ENCODE measurements around the gene FANK1. TPM values are rescaled to one million over a fixed set of nuclear protein-coding genes. Genes with fewer than 3 reads are reported as not detected.

Gene FANK1
- total and polyA plus RNA-seq, 2 experiments from 2014 or later, result 2.9 to 6.0 TPM

DNA sequence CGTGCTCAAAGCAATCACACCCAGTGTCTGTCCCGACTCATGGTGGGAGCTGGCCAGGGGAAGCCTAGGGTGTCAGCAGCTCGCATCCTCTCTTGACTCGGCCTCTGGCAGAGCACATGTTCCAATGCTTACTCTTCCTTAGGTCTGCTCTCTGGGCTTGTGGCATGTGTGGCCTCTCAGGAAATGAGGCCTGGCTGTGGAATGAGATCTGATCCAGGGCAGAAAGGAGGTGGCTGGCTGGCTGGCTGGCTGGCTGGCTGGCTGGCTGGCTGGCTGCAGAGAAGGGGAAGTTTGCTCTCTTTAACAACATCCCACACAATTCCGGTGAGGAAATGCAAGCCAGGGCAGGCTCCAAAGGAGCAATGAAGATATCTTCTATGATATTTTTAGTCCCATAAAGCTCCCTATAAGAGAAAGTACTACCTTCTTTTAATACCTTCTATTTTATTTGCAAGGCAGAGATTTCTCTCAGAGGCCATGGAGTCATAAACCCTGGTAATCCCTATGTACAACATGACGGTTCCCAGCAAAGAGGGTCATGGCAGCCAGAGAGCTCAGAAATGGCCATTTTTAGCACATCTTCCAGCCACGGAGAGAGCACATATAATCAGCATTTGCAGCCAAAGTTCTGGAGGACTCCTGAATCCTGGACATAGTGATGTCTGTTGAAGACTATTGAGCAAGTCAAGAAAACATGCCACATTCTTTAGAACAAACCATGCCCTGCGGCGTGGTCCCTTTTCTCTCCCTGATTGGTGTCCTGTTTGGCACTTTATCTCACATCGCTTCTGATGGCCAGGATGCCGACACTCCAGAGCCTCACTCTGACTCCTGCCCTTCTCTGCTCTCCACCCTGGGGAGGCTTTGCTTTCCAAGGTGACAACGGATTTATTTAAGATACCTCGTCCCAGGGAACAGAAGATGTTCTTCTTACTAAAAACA lies 153.7 kb downstream of the FANK1 start:
- no peaks in the 10 kb centered on the region for H3K9me3 ChIP-seq (ENCODE audit: low read depth)
- no peaks in the 10 kb centered on the region for H3K4me1 ChIP-seq (ENCODE audit: insufficient read depth)
- no peak overlapping the region for H3K27ac ChIP-seq
- WGBS (ENCODE audit: low lambda C conversion rate, missing lambda C conversion rate), result 74% methylated on average over 13 of the region's 13 CpGs
- no peaks in the 10 kb centered on the region for H3K79me2 ChIP-seq
- no peak overlapping the region for H3K4me3 ChIP-seq
- TF ChIP-seq EZH2 (IDR thresholded peaks at IDR 0.05; ENCODE audit: borderline replicate concordance) (no peak), EZH2phosphoT487 (IDR thresholded peaks at IDR 0.05; ENCODE audit: low read depth, severe bottlenecking, unreplicated experiment) (no peak)
- TF ChIP-seq, protein P1, sequence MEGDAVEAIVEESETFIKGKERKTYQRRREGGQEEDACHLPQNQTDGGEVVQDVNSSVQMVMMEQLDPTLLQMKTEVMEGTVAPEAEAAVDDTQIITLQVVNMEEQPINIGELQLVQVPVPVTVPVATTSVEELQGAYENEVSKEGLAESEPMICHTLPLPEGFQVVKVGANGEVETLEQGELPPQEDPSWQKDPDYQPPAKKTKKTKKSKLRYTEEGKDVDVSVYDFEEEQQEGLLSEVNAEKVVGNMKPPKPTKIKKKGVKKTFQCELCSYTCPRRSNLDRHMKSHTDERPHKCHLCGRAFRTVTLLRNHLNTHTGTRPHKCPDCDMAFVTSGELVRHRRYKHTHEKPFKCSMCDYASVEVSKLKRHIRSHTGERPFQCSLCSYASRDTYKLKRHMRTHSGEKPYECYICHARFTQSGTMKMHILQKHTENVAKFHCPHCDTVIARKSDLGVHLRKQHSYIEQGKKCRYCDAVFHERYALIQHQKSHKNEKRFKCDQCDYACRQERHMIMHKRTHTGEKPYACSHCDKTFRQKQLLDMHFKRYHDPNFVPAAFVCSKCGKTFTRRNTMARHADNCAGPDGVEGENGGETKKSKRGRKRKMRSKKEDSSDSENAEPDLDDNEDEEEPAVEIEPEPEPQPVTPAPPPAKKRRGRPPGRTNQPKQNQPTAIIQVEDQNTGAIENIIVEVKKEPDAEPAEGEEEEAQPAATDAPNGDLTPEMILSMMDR (IDR thresholded peaks at IDR 0.05; ENCODE audit: poor library complexity), result no peak
- no peak for DNase-seq (ENCODE audit: low spot score)
- no peaks in the 10 kb centered on the region for H3K27me3 ChIP-seq
- no peaks in the 10 kb centered on the region for H3K36me3 ChIP-seq (replicated peaks; ENCODE audit: insufficient read depth, low read depth)
- no peaks in the 10 kb centered on the region for H3K9me2 ChIP-seq (replicated peaks; ENCODE audit: insufficient read depth)
- H4K20me1 ChIP-seq (ENCODE audit: insufficient read depth, poor library complexity, severe bottlenecking), result no peaks in the 10 kb centered on the region
- H2AFZ ChIP-seq, result no peak overlapping the region
- no peak overlapping the region for H3K4me2 ChIP-seq

DNA sequence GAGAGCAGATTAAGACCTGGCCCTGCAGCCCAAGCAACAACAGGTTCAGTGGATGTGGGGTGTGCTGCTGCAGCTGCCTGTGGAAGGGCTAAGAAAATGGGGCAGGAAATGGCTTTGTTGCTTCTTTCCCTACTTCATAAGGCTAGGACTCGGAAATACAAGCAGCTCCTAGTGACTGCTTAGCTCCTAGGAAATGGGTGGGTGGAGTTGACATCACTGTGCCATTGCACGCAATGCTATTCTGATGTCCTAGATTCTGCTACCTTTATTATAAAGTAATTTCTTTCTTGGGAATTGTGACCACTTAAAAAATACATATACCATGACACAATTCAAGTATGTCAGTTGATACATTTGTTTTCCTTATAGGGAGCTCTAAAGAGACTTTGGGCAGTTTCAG lies 155.8 kb downstream of the FANK1 start:
- H2AFZ ChIP-seq, result no peak overlapping the region
- H3K4me3 ChIP-seq, result no peak overlapping the region
- no peaks in the 10 kb centered on the region for H3K36me3 ChIP-seq (replicated peaks; ENCODE audit: insufficient read depth, low read depth)
- no peak for DNase-seq (ENCODE audit: low spot score)
- H4K20me1 ChIP-seq (ENCODE audit: insufficient read depth, poor library complexity, severe bottlenecking), result no peaks in the 10 kb centered on the region
- H3K4me2 ChIP-seq, result no peak overlapping the region
- no peaks in the 10 kb centered on the region for H3K4me1 ChIP-seq (ENCODE audit: insufficient read depth)
- no peak overlapping the region for H3K27ac ChIP-seq
- H3K27me3 ChIP-seq, result no peaks in the 10 kb centered on the region
- whole genome bisulfite sequencing (ENCODE audit: low lambda C conversion rate, missing lambda C conversion rate), result 86% methylated on average over 2 of the region's 2 CpGs
- TF ChIP-seq, protein P1 (IDR thresholded peaks at IDR 0.05; ENCODE audit: poor library complexity), result no peak
- no peak for TF ChIP-seq EZH2phosphoT487 (IDR thresholded peaks at IDR 0.05; ENCODE audit: low read depth, severe bottlenecking, unreplicated experiment)
- no peak for TF ChIP-seq EZH2 (IDR thresholded peaks at IDR 0.05; ENCODE audit: borderline replicate concordance)
- H3K9me2 ChIP-seq (replicated peaks; ENCODE audit: insufficient read depth), result no peaks in the 10 kb centered on the region
- H3K9me3 ChIP-seq (ENCODE audit: low read depth), result no peaks in the 10 kb centered on the region
- H3K79me2 ChIP-seq, result no peaks in the 10 kb centered on the region

DNA sequence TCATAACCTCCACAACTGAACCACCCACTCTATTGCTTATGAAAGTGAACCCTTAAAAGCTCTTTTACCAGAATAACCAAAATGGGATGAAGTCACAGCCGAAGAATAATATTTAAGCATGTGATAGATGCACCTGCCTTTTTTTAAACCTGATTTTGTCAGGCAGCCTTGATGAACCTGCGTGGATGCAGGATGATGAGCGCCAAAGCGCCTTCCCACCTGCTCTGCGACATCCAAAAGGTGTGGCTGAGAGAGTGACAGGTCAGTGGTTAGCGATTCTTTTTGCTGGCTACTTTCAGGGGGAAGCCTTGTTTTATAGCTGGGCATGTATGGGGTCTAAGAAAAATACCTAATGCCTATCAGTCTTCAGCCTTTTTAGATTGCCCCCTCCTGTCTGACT lies 157.8 kb downstream of the FANK1 start:
- H3K4me2 ChIP-seq, result no peak overlapping the region
- H3K79me2 ChIP-seq, result no peaks in the 10 kb centered on the region
- TF ChIP-seq, protein P1 (IDR thresholded peaks at IDR 0.05; ENCODE audit: poor library complexity), result no peak
- no peak for TF ChIP-seq EZH2 (IDR thresholded peaks at IDR 0.05; ENCODE audit: borderline replicate concordance)
- no peak for TF ChIP-seq EZH2phosphoT487 (IDR thresholded peaks at IDR 0.05; ENCODE audit: low read depth, severe bottlenecking, unreplicated experiment)
- H2AFZ ChIP-seq, result no peak overlapping the region
- H3K36me3 ChIP-seq (replicated peaks; ENCODE audit: insufficient read depth, low read depth), result no peaks in the 10 kb centered on the region
- H4K20me1 ChIP-seq (ENCODE audit: insufficient read depth, poor library complexity, severe bottlenecking), result no peaks in the 10 kb centered on the region
- H3K4me1 ChIP-seq (ENCODE audit: insufficient read depth), result peaks cover 9% of the 10 kb centered on the region
- DNase-seq (ENCODE audit: low spot score), result no peak
- H3K4me3 ChIP-seq, result no peak overlapping the region
- no peaks in the 10 kb centered on the region for H3K9me3 ChIP-seq (ENCODE audit: low read depth)
- no peak overlapping the region for H3K27ac ChIP-seq
- WGBS (ENCODE audit: low lambda C conversion rate, missing lambda C conversion rate), result 93% methylated on average over 6 of the region's 6 CpGs
- H3K27me3 ChIP-seq, result no peaks in the 10 kb centered on the region
- no peaks in the 10 kb centered on the region for H3K9me2 ChIP-seq (replicated peaks; ENCODE audit: insufficient read depth)
